Measurements from ENCODE around the gene SMYD1.

SMYD1 gene

DNA sequence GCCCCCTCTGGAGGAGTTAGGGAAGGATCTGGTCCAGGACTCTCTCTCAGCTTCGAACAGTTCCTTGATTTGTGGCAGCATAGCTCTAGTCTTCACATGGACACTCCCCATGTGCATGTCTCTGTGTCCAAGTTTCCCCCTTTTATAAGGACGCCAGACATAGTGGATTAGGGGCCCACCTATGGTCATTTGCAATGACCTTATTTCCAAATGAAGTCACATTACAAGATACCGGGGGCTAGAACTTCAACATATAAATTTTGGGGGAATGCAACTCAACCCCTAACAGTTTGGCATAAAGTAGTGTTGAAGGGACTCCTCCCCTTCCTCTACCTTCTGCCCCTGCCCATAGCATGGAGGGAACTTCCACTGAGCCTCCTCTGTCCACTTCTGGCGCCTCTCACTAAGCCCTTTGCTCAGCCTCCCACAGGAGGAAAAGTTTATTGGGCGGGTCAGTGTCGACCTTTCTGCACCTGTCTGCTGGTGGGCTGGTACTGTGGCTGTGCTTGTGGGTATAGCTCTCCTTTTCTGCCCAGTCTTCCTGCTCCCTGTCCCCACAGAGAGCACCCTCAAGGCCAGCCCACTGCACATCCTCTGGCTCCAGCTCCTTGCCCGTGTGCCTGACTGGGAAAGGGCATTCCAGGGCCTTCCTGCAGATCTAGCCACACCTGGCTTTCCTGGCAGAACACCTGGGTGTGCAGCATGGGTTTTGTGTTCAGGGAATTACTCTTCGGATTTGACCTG, 54.7 kb downstream of the SMYD1 start:
- no peak for DNase-seq (ENCODE audit: low spot score)

DNA sequence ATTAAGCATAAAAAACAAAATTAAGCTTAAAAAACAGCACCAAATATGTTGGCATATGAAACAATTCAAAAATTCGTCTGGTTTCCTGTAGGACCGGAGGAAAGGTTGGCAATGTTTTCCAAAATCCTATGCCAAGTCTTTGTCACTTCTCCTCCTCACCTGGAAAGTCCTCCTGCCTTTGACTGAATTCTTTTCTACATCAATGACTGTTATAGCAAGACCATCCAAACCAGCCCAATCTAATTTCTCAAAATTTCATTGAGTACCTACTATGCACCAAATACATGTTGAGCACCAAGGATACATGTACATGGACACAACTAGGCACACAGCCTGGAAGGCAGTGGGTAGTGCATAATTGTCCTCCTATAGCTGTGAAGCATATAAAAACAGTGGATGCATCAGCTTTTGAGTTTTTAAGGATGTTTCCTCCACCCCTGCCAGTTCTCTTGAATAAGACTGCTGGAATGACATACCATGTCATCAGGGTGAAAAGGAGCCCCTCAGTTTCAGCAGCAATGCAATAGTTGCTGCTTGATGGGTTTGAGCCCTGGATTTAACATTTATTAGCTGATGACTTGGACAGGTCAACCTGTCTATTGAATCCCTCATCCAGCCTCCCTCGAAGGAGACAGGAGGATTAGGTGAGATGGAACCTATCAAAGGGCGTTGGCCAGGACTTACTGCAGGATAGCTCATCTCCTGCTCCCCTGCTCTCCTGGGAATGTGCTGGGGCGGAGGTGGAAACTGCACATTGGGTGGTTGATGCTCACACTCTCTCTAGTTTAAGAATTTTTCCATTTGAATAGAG, 55.7 kb downstream of the SMYD1 start:
- DNase-seq (ENCODE audit: low spot score) = no peak

DNA sequence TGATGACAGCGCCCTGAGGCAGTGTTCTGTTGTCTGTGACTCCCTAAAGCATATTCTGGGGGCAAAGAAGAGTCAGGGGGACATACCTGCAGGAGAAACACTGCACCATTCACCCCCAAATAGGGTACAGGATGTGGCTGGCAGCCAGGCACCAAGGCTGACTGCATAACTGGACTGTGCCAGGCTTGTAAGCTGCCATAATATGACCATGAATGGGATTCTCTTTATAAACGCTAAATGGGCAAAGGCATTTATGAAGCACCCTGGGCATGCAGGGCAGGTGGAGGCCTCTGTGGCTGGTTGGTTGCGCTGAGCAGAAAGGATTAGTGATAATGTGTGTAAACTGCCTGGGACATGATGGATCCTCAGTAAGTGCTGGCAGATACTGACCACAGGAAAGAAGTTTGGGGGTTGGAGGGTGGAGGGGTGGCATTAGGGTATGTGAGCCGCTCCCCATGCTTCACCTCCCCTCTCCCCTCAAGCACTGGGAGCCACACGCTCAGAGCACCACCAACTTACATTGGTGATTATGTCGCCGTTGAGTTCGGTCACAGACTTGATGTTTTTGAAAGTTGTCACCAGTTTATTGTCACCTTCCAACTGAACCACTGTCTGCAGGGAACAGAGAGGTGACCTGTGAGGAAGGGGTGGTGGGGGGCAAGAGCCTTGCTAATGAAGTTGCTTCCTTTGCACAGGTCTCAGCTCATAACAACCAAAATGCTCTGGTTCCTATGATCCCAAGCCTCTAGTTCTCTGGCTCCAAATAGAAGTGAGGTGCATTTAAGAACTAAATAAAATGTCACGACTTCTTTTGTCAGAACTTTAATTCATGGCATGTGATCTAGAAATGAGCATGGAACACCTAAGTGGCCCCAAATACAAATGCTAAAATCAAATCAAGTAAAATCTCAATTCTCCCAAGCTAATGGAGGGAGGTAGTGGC, 56.6 kb downstream of the SMYD1 start:
- DNase-seq (ENCODE audit: low spot score) = no peak

DNA sequence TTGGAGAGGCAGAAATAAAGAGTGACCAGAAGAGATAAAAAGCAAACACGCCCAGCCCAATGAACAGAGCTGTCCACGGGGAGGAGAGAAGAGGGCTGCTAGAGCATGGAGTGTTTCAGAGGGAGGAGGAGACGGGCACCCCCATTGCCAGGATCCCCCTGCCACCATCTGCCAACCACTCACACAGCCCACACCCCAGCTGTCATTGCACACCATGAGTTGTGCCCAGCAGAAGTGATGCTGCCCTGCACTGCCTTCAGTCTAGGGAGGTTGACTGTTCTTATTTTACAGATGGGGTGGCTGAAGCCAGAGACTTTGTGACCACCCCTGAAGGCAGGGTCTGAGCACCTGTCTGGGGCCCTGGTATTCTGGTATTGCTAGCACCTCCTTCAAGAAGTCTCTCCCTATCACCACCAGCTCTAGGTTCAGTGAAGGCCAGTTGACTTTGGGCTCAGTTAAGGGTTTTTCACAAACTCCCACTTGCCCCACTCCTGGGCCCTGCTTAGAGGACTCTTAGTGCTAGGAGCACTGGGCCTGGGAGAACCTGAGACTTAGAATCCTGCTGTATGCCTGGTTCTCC, 57.8 kb downstream of the SMYD1 start:
- DNase-seq (ENCODE audit: low spot score) = no peak

DNA sequence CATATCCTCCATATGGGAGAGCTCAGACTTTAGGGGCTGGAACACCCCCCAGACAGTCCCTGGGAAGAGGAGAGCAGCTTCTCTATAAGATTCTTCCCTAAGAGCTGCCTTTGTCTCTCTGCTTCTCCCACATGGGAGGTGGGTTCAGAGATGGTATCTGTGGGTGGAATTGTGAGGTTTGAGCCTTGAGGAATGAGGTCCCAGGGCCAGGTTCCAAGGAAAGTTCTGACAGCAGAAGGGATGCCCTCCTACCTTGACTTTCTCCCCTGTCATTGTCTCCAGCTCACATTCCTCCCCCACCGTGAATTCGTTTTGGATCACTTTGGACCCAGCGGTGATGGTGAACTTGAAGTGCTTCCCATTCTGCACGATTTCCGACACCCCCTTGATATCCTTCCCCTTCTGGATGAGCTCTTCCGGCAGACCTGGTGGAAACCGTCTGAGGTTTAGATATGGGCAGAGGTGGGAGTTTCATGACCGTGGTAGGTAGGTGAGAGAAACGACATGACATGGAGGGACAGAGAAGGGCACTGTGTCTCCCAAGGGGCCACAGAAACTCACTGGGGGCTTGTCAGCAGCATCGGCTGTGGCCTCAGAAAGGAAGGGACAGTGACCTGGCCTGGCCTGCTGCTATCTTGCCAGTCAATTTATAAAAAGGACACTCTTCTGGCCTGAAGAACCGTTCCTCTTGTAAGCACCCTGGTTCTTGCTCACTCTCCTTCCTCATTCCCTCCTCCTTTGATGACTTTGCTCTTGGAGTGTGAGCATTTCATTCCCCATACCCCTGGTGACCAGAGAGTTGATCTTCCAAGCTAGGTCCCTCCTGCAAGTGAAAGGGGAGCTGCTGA, 58.5 kb downstream of the SMYD1 start:
- no peak for DNase-seq (ENCODE audit: low spot score)

DNA sequence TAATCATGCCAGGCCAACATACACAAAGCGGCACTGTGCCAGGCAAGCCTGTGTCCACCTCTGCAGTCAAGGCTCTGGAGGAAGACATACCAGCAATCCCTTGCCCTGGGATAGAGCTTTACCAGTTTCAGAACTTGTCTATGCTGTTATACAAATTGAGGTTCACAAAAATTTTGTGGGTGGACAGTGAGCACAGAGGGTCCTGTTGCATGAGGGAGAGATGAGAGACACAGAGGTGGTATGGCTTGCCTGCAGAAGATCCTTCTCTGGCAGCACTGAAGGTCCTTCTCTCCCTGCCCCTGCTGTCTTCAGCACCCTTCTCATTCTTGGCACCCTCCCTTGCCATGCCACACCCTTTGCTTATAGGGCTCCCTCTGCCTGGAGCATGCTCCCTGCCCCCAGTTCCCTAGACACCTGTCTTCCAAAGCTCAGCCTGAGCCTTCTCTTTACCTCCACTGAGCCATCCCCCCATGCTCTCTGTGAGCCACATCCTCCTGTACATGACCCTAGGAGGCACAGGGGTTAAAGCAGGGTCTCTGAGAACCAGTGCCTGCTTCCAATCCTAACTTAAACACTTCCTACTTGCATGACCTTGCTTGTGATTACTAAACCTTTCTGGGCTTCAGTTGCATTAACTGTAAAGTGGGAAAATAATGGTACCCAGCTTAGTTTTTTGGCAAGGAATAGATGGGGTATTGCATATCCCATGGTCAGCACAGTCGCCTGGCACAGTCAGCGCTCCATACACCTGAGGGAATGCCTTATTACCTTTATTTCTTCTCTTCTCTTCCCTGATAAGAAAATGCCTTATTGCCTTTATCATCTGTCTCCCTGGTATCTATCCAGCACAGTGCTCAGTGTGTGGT, 59.4 kb downstream of the SMYD1 start:
- no peak for DNase-seq (ENCODE audit: low spot score)

DNA sequence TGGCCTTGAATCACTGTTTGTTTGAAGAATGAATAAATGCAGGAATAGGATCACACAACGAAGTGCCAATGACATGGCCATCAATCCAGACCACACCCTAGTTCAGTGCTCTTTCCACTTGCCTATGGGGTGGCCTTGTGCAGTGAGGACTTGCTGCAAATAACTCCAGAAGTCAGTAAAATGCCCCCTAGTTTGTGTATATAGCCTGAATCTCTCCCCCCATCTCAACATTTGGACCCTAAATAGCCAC, 59.9 kb downstream of the SMYD1 start:
- DNase-seq (ENCODE audit: low spot score) = no peak

DNA sequence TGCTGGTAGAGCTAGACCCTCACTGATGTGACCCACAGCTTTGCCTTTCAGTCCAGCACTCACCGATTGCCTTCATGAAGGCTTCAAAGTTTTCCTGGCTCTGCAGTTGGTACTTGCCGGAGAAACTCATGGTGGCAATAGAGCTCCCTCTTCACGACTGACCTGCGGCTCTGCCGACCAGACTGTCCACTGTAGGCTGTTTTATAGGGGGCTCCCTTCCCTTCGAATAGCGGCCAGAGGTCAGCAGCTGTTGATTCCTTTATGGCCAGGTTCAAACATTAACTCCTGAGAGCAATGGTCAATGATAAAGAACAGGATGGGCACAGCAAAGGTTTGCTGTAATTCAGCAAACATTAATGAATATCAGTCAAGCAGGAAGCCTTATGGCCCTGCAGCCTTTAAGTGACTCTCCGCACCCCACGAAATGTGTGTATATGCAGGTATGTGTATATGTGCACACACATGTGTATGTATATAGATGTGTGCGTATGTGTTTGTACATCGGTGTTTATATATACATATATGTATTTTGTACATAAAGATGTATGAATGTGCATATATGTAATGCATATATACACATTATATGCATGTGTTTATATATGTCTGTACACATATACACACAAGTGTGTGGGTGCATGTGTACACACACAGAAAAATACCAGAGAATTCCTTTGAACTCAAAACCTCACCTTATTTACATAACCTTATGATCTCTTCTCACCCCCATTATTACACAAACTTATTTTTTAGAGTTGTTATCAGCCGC, 60.4 kb downstream of the SMYD1 start, which contains the start of gene FABP1:
Gene FABP1, minus strand, starts transcription at position 175 of the 766 bp plus-strand sequence. Its CDS starts 45 bp downstream, at position 130.
- no peak for DNase-seq (ENCODE audit: low spot score)

DNA sequence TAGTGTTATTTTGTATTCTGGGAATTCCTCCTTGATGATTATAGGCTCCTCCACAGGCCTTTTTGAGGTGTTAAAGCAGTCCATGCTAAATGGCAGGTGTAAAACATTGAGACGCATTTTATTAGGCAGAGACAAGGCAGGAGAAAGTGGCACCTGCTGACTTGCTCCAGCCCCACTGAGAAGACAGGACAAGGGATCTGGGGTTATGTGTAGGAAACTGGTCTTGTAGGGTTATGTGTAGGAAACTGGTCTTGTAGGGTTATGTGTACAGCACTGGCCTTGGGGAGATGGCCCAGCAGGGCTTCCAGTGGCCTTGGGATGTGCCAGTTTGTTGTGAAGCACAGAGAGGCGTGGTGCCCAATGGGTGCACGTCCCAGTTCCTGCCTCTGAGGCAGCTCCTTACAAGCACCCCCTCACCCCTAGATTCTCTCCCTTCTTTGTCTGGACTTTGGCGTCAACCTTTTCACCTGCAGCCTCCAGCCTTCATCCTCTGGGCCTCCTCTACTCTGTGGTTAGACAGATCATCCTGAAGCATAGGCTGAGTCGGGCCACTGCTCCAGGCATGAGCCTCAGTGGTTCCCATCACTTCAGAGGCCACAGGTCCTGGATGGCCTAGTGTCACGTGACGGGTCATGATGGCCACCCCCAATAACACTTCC, 61.2 kb downstream of the SMYD1 start:
- DNase-seq (ENCODE audit: low spot score) = no peak

DNA sequence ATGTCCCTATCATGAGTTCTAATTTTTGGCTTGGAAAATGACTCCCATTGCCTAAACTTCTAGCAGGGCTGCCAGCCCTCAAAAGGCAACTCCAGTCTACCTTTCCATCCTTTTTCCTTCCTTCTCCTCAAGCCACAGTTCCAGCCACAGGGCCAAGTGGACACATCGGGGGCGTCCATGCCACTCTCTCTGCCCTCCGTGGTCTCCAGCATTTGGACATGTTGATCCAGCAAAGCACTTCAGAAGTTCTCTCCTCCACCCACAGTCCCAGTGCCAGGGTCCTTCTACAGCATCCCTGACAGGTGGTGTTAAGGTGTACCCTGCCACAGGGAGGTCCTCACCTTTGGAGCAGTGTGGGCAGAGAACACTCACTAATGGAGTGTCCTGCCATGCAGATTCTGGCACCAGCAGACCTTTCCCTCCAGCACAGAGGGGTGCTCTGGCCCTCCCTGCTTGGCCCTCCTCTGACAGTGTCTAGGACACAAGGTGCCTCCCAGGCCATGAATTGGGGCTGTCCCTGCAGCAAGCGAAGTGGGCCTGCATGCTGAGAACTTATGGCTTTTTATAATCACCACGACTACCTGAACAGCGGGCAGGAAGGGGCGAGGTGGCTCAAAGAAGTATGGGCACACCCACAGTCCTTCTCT, 61.8 kb downstream of the SMYD1 start:
- DNase-seq (ENCODE audit: low spot score) = no peak

DNA sequence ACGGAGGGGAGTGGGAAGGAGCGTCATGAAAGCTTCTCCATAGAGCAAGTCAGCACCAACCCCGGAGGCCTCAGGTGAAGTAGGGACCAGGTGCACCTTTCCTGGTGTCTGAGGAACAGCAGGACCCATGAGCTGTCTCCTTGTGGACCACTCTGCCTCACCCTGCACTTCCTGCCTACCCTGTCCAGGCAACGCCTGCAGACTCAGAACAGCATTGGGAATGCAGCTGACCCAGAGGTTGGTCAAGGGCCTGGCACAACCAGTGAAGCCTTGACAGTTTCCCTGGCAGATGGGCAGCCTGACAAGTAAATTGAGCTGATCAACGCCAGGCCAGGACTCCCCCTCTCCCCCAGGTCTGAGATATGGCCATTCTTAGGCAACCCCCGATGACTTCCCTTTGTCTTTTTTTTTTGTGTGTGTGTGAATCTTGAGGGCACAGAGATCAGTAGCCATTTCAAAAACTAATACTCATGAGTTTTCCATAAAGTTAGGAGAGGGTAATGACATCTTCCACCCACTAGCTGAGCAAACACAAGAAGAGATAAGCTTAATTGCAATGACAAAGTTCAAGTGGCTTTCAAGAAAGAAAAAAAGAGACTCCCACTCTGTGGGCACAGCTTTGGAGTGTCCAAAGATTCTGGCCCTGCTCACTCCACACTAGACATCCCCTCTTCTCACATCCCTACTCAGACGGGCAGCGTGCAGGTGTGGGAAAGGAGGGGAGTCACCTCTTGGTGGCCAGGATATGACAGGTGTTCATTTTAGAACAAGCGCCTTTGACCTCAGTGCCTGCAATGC, 63.8 kb downstream of the SMYD1 start:
- DNase-seq (ENCODE audit: low spot score) = no peak

DNA sequence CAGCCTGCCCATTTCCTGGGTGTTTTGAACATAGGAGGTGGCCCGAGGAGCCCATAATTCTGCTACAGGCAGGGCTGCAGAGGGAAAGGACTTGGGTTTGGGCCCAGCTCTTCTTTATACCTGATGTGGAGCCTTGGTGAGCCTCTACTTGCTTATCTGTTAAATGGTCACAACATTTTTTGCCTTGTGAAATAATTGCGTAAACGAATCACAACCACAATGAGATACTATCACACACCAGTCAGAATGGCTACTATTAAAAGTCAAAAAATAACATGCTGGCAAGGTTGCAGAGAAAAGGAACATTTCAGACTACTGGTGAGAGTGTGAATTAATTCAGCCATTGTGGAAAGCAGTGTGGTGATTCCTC, 64.4 kb downstream of the SMYD1 start:
- DNase-seq (ENCODE audit: low spot score) = no peak

DNA sequence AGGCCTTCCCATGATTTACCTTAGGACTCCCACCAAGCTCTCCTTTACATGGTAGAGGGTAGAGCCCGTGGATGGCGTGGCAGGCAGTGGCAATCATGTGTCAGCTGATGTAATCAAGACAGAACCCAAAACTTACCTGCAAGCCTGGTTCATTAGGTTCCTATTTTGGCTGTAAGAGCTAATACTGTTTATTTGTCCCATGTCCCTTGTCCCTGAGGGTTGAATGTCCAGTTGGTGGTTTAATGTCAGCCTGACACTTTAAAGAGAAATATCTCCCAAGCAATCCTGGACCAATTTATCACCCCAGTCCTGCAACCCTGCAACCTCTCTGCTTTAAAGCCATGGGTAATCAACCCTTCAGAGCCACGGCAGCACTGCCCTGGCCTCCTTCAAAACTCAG, 66.2 kb downstream of the SMYD1 start:
- DNase-seq (ENCODE audit: low spot score) = no peak

DNA sequence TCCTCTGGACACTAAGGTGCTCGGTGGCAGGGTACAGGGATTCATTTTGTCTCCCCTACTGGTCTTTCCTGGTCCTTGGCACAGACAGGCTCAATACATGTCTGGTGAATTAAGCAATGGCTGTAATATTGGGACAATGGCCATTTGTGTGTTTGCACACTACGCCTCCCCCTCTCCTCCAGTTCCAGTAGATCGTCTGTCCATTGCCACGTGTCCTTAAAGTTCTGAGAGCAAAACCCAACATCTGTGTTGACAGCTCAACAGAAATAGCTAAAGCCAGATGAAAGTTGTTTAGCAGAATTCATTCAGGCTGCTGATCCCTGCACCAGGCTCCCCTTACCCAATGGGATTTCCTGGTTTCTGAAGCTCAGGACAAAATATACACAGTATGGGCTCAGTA, 69.2 kb downstream of the SMYD1 start:
- DNase-seq (ENCODE audit: low spot score) = no peak

DNA sequence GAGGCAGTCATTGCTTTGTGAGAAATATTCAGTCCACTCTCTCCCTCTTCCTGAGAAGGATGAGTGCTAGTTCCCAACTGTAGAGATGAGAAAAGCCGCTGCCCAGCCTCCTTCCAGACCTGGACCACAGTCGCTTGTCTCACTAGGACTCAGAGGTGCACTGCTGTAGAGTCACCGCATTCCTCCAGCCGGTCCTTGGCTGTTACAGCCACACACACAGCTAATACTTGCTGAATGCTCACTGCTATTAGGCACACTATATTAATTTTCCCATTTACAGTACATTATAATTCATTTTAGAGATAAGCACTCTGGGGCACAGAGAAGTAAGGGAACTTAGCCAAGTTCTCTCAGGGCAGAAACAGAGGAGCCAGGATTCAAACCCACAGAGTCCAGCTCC, 70.2 kb downstream of the SMYD1 start:
- no peak for DNase-seq (ENCODE audit: low spot score)

DNA sequence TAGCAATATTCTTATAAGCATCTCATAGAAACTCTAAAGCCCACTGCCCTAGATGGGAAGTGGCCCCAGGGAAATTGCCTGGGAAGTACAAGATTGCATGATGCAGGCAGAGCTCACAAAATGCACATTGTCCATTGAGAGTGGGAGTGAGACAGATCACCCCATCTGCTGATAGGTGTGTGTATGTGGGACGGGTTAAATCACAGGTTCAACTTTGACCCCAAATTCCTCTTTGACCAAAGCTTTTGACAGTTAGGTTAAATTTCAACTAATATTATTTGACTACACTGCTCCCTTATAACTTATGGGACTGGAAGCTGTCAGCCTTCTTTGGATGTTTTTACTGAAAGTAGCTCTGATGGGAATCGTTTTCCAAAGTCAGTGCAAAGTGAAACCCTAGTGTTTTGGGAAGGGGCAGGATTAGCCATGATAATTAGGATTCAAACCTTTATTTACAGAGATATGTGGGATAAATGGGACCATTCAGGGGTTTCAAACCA, 71.6 kb downstream of the SMYD1 start:
- no peak for DNase-seq (ENCODE audit: low spot score)

DNA sequence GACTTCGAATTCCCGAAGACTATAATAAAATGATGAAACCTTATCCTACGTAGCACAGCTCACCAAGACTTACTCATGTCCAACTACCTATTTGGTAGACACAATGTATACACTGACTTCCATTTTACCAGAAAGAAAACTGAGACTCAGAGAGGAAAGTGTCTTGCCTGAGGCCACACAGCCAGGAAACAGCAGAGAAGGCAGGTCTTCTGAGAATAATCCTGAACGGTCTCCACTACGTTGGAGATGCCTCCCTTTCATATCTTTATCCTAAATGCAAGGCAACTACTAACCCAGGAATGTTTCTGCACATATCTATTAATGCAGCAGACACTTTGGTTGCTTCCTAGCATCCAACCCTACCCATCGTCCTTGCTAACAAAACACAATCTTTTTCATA, 72.2 kb downstream of the SMYD1 start:
- no peak for DNase-seq (ENCODE audit: low spot score)

DNA sequence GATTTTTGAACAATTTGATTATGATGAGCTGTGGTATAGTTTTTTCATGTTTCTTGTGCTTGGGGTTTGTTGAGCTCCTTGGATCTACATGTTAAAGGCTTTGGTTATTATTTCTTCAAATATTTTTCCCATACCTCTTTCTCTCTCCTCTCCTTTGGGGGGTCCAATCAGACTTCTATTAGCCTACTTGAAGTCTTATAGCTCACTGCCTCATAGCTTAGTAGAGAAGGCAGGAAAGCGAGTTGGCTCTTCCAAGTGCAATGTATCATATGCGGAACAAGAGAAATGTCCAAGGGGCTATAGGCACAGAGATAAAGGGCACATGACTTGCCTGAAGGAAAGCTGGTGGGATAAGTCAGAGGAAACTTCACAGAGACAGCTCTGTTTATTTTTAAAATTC, 74.3 kb downstream of the SMYD1 start:
- no peak for DNase-seq (ENCODE audit: low spot score)
